CD4-positive, alpha-beta T cell (primary cell): ENCODE measurements around the gene RPP40. TPM values are rescaled to one million over a fixed set of nuclear protein-coding genes. Genes with fewer than 3 reads are reported as not detected.

Source experiments
- ATAC-seq: fragments of 200-7000 bp; cut with Tn5 transposase; one replicate; pipeline ENCODE4 v1.10.0; 2022; ENCODE audit warnings: mild to moderate bottlenecking; ENCODE audit not compliant: poor library complexity
- CTCF ChIA-PET: fragments of 350-600 bp; sonication (Branson Sonifier 250); formaldehyde crosslinking; loops from one replicate; lab custom pipeline; 2021; ENCODE audit warnings: antibody characterized with exemption, inconsistent platforms; lab: Charles Lee
- POLR2A ChIA-PET: fragments of 350-600 bp; sonication (Branson Sonifier 250); formaldehyde crosslinking; loops from one replicate; lab custom pipeline; 2021; ENCODE audit warnings: antibody characterized with exemption, inconsistent platforms; lab: Charles Lee
- DNase-seq, 14 experiments: peaks; one replicate each; pipeline ENCODE4 v3.0.0-alpha.2; 2013 to 2020; ENCODE audit warnings: mixed read lengths in 2 of 14
- H3K27ac ChIP-seq, 2 donors: one replicate each; pipeline versions ENCODE4 v1.5.1 to v1.7.0; 2013; ENCODE audit warnings: low read length in 2 of 2, low read depth in 1 of 2, mild to moderate bottlenecking in 1 of 2
- H3K27me3 ChIP-seq, 2 experiments: 1 replicate in 1 of 2; 2 replicates in 1 of 2; pipeline versions ENCODE4 v1.6.1 to v1.7.0; 2013; ENCODE audit warnings: low read length in 2 of 2, control low read depth in 1 of 2, mild to moderate bottlenecking in 1 of 2, moderate library complexity in 1 of 2; ENCODE audit not compliant: insufficient read depth in 2 of 2, control insufficient read depth in 1 of 2
- H3K36me3 ChIP-seq: one replicate; pipeline ENCODE4 v1.6.1; 2013; ENCODE audit warnings: low read length, control low read depth; ENCODE audit not compliant: insufficient read depth
- H3K4me1 ChIP-seq: one replicate; pipeline ENCODE4 v1.6.1; 2013; ENCODE audit warnings: low read length, control low read depth; ENCODE audit not compliant: insufficient read depth
- H3K4me3 ChIP-seq: one replicate; pipeline ENCODE4 v1.5.1; 2013; ENCODE audit warnings: mild to moderate bottlenecking, low read length, moderate library complexity
- H3K9me3 ChIP-seq, 2 experiments: 1 replicate in 1 of 2; 2 replicates in 1 of 2; pipeline versions ENCODE4 v1.6.1 to v1.7.0; 2013; ENCODE audit warnings: low read length in 2 of 2, mild to moderate bottlenecking in 2 of 2, control low read depth in 1 of 2, moderate library complexity in 1 of 2; ENCODE audit not compliant: control insufficient read depth in 1 of 2, insufficient read depth in 1 of 2
- H3K27ac Mint-ChIP-seq: one replicate; pipeline ENCODE4 v1.8.0; 2020; ENCODE audit warnings: mixed read lengths
- H3K27me3 Mint-ChIP-seq: one replicate; pipeline ENCODE4 v1.8.0; 2021; ENCODE audit warnings: mixed read lengths
- H3K36me3 Mint-ChIP-seq: one replicate; pipeline ENCODE4 v1.8.0; 2021; ENCODE audit warnings: low read depth, mixed read lengths
- H3K4me1 Mint-ChIP-seq: one replicate; pipeline ENCODE4 v1.8.0; 2021; ENCODE audit warnings: low read depth, mixed read lengths
- H3K4me3 Mint-ChIP-seq: one replicate; pipeline ENCODE4 v1.8.0; 2020; ENCODE audit warnings: mild to moderate bottlenecking, mixed read lengths
- H3K9me3 Mint-ChIP-seq: one replicate; pipeline ENCODE4 v1.8.0; 2020; ENCODE audit warnings: mixed read lengths
- intact Hi-C, 2 experiments: fragments of 100-400 bp; cut with DNase I in 1 of 2; cut with micrococcal nuclease in 1 of 2; formaldehyde crosslinking; loops; one replicate each; pipeline versions ENCODE4 v1.15.1 to v1.9.0; 2023 to 2025; cut with DNase I, micrococcal nuclease
- total RNA-seq, 174 experiments: library from RNA in 2 of 174; stranded (reverse) in 2 of 174; gene quantifications; one replicate each; pipeline ENCODE4 v1.2.3 and lab custom pipeline; 2021 to 2026
- TF ChIP-seq, protein P1 (sequence below): fragments of 200-600 bp; IDR thresholded peaks from one replicate; pipeline ENCODE4 v1.8.0; 2022; ENCODE audit warnings: antibody characterized with exemption, mild to moderate bottlenecking

The RPP40 gene
- total RNA-seq, 2 experiments from 2014 or later: 0.36 to 0.69 TPM

GRCh38 chr6:4961322-4962168 is 42.3 kb downstream of the RPP40 start:
- H3K4me1 Mint-ChIP-seq: no peaks in the 10 kb centered on the region
- no peaks in the 10 kb centered on the region for H3K9me3 Mint-ChIP-seq
- Histone ChIP-seq H3K4me1 (no peaks in the 10 kb centered on the region), H3K27me3 (no peaks in the 10 kb centered on the region), H3K36me3 (no peaks in the 10 kb centered on the region), H3K9me3 (peaks cover 0 to 8% of the 10 kb centered on the region in 2 experiments), H3K27ac (no peak overlapping the region), H3K4me3 (no peak overlapping the region)
- peaks cover 5% of the 10 kb centered on the region for H3K27me3 Mint-ChIP-seq
- TF ChIP-seq, protein P1, sequence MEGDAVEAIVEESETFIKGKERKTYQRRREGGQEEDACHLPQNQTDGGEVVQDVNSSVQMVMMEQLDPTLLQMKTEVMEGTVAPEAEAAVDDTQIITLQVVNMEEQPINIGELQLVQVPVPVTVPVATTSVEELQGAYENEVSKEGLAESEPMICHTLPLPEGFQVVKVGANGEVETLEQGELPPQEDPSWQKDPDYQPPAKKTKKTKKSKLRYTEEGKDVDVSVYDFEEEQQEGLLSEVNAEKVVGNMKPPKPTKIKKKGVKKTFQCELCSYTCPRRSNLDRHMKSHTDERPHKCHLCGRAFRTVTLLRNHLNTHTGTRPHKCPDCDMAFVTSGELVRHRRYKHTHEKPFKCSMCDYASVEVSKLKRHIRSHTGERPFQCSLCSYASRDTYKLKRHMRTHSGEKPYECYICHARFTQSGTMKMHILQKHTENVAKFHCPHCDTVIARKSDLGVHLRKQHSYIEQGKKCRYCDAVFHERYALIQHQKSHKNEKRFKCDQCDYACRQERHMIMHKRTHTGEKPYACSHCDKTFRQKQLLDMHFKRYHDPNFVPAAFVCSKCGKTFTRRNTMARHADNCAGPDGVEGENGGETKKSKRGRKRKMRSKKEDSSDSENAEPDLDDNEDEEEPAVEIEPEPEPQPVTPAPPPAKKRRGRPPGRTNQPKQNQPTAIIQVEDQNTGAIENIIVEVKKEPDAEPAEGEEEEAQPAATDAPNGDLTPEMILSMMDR: no peak
- no peak overlapping the region for H3K27ac Mint-ChIP-seq
- intact Hi-C loops: no loop called here
- H3K36me3 Mint-ChIP-seq: peaks cover 6% of the 10 kb centered on the region
- no peak overlapping the region for H3K4me3 Mint-ChIP-seq
- ChIA-PET POLR2A (no interaction called here), CTCF (no interaction called here)
- DNase-seq (no peak), ATAC-seq (no peak)

DNA sequence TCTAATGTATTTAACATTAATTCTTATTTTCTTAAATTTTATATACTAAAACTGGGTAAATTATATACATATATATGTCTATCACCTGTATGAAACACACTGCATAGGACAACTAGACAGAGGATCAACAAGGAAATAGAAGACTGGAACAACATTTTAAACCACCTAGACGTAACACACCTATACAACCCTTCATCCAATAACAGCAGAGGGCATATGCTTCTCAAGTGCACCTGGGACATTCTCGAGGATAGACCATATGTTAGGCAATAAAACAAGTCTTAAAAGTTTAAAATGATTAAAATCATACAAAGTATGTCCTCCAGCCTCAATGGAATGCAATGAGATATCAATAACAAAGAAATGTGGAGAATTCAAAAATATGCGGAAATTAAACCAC is 45.2 kb downstream of the RPP40 start:
- intact Hi-C loops: no loop called here
- CTCF ChIA-PET: no interaction called here
- POLR2A ChIA-PET: no interaction called here

GRCh38 chr6:4957521-4958231 is 46.2 kb downstream of the RPP40 start:
- H3K36me3 Mint-ChIP-seq: peaks cover 32% of the 10 kb centered on the region
- peaks cover 15% of the 10 kb centered on the region for H3K36me3 ChIP-seq
- no peak for ATAC-seq
- intact Hi-C loops: no loop called here
- H3K9me3 ChIP-seq: peaks cover 0 to 3% of the 10 kb centered on the region in 2 experiments
- POLR2A ChIA-PET: no interaction called here
- no peaks in the 10 kb centered on the region for H3K4me1 ChIP-seq
- no peaks in the 10 kb centered on the region for H3K27me3 Mint-ChIP-seq
- no peaks in the 10 kb centered on the region for H3K9me3 Mint-ChIP-seq
- CTCF ChIA-PET: no interaction called here
- H3K4me3 Mint-ChIP-seq: no peak overlapping the region
- H3K4me1 Mint-ChIP-seq: no peaks in the 10 kb centered on the region
- no peak for DNase-seq
- no peaks in the 10 kb centered on the region for H3K27me3 ChIP-seq
- TF ChIP-seq, protein P1: no peak
- H3K27ac Mint-ChIP-seq: no peak overlapping the region
- H3K4me3 ChIP-seq: no peak overlapping the region
- H3K27ac ChIP-seq: no peak overlapping the region

More for the DNA sequence above, 45.2 kb downstream of the RPP40 start:
- peaks cover 9% of the 10 kb centered on the region for H3K36me3 ChIP-seq
- peaks cover 0 to 3% of the 10 kb centered on the region in 2 experiments for H3K9me3 ChIP-seq
- no peak for DNase-seq
- Mint-ChIP-seq H3K4me3 (no peak overlapping the region), H3K36me3 (peaks cover 27% of the 10 kb centered on the region), H3K4me1 (no peaks in the 10 kb centered on the region), H3K9me3 (no peaks in the 10 kb centered on the region), H3K27ac (no peak overlapping the region), H3K27me3 (no peaks in the 10 kb centered on the region)
- no peaks in the 10 kb centered on the region for H3K4me1 ChIP-seq
- TF ChIP-seq, protein P1: no peak
- no peaks in the 10 kb centered on the region for H3K27me3 ChIP-seq
- H3K27ac ChIP-seq: no peak overlapping the region
- ATAC-seq: no peak
- H3K4me3 ChIP-seq: no peak overlapping the region
